SK-N-SH (cell line): ENCODE data around the gene RASGRF1. TPM values are rescaled to one million over a fixed set of nuclear protein-coding genes. Genes with fewer than 3 reads are reported as not detected.

ENCODE experiments used
- CTCF ChIA-PET: fragments of 300-600, 350-600 bp; formaldehyde crosslinking; extraction: SDS; loops from one replicate; lab custom pipeline; 2021; lab: Yijun Ruan, JAX
- POLR2A ChIA-PET: fragments of 350-600 bp; sonication (Branson Sonifier 250); formaldehyde crosslinking; extraction: SDS; loops from one replicate; lab custom pipeline; 2020; ENCODE audit warnings: antibody characterized with exemption, inconsistent platforms; lab: Yijun Ruan, JAX
- DNase-seq: peaks from one replicate; pipeline ENCODE4 v3.0.0; 2012
- H2AFZ ChIP-seq: fragments of 200-600 bp; sonication (generic); 2 replicates; pipeline ENCODE4 v1.8.1; 2016; ENCODE audit warnings: antibody characterized with exemption, mild to moderate bottlenecking, low read depth
- H3F3A ChIP-seq: fragments of 200-600 bp; sonication (generic); replicated peaks from 2 replicates; pipeline ENCODE3; 2016; ENCODE audit warnings: antibody characterized with exemption, mild to moderate bottlenecking; ENCODE audit not compliant: insufficient read depth
- H3K27ac ChIP-seq, 2 experiments: fragments of 200-500 bp in 1 of 2; fragments of 200-600 bp in 1 of 2; sonication (Bioruptor generic) in 1 of 2; sonication (generic), shearing (Covaris generic) in 1 of 2; 2 replicates each; pipeline versions ENCODE4 v1.5.1 to v1.6.1; 2014 to 2016; ENCODE audit warnings: low read depth in 2 of 2, inconsistent platforms in 1 of 2, low read length in 1 of 2, mild to moderate bottlenecking in 1 of 2, mixed read lengths in 1 of 2
- H3K27me3 ChIP-seq: fragments of 200-600 bp; sonication (generic), shearing (Covaris generic); 2 replicates; pipeline ENCODE4 v1.6.1; 2016; ENCODE audit warnings: mixed run types; ENCODE audit not compliant: insufficient read depth
- H3K36me3 ChIP-seq, 2 experiments: fragments of 200-500 bp in 1 of 2; fragments of 200-600 bp in 1 of 2; sonication (Bioruptor generic) in 1 of 2; sonication (generic) in 1 of 2; replicated peaks in 1 of 2; 2 replicates each; pipeline versions ENCODE3 to v1.5.1; 2014 to 2016; ENCODE audit warnings: low read length in 1 of 2, mild to moderate bottlenecking in 1 of 2; ENCODE audit not compliant: insufficient read depth in 2 of 2, control insufficient read depth in 1 of 2
- H3K4me1 ChIP-seq, 2 experiments: fragments of 200-500 bp in 1 of 2; fragments of 200-600 bp in 1 of 2; sonication (Bioruptor generic) in 1 of 2; sonication (generic), shearing (Covaris generic) in 1 of 2; 2 replicates each; pipeline versions ENCODE4 v1.5.1 to v1.6.1; 2014 to 2016; ENCODE audit warnings: low read depth in 1 of 2, low read length in 1 of 2, mixed run types in 1 of 2; ENCODE audit not compliant: insufficient read depth in 2 of 2, control insufficient read depth in 1 of 2
- H3K4me2 ChIP-seq: fragments of 200-600 bp; sonication (generic), shearing (Covaris generic); 2 replicates; pipeline ENCODE4 v1.6.1; 2017; ENCODE audit warnings: mixed run types
- H3K4me3 ChIP-seq, 2 experiments: fragments of 200-500 bp in 1 of 2; fragments of 200-600 bp in 1 of 2; sonication (Bioruptor generic) in 1 of 2; sonication (generic), shearing (Covaris generic) in 1 of 2; 2 replicates each; pipeline versions ENCODE4 v1.5.1 to v1.8.1; 2014 to 2016; ENCODE audit warnings: low read depth in 2 of 2, inconsistent platforms in 1 of 2, low read length in 1 of 2, mild to moderate bottlenecking in 1 of 2, mixed read lengths in 1 of 2, moderate library complexity in 1 of 2
- H3K79me2 ChIP-seq: fragments of 200-600 bp; sonication (generic); 2 replicates; pipeline ENCODE4 v1.8.1; 2017; ENCODE audit warnings: mild to moderate bottlenecking; ENCODE audit not compliant: insufficient read depth
- H3K9ac ChIP-seq: fragments of 200-600 bp; sonication (generic); 2 replicates; pipeline ENCODE4 v1.6.1; 2017; ENCODE audit warnings: mixed run types
- H3K9me2 ChIP-seq: fragments of 200-600 bp; sonication (generic); 2 replicates; pipeline ENCODE4 v1.6.1; 2017; ENCODE audit warnings: mixed run types
- H3K9me3 ChIP-seq: fragments of 200-600 bp; sonication (generic); 2 replicates; pipeline ENCODE4 v1.6.1; 2017; ENCODE audit warnings: mixed run types, mild to moderate bottlenecking, moderate library complexity
- H4K20me1 ChIP-seq: fragments of 200-600 bp; sonication (generic); 2 replicates; pipeline ENCODE4 v1.6.1; 2017; ENCODE audit warnings: mild to moderate bottlenecking, mixed run types; ENCODE audit not compliant: insufficient read depth
- CTCF ChIP-seq: fragments of 200-600 bp; sonication (generic); IDR thresholded peaks from 2 replicates; pipeline ENCODE4 v1.6.1; 2017; ENCODE audit warnings: antibody characterized with exemption, mild to moderate bottlenecking, moderate library complexity
- FOXM1 ChIP-seq: IDR thresholded peaks from 2 replicates; pipeline ENCODE4 v1.4.0; 2012; ENCODE audit warnings: low read depth, mild to moderate bottlenecking
- RAD21 ChIP-seq: IDR thresholded peaks from 2 replicates; pipeline ENCODE4 v1.6.1; 2012; ENCODE audit warnings: mild to moderate bottlenecking, low read length
- REST ChIP-seq: IDR thresholded peaks from 2 replicates; pipeline ENCODE4 v1.6.1; 2012; ENCODE audit warnings: mild to moderate bottlenecking, low read depth, low read length, moderate library complexity
- YY1 ChIP-seq: IDR thresholded peaks from 2 replicates; pipeline ENCODE4 v1.4.0; 2012; ENCODE audit warnings: low read depth, mild to moderate bottlenecking
- WGBS: methylation state at CpG from one replicate; pipeline ENCODE4 v1.1.6; 2017; ENCODE audit warnings: low lambda C conversion rate; 5-methylcytosine and 5-hydroxymethylcytosine counted together
- polyA plus RNA-seq, 3 experiments: library from polyadenylated mRNA; depleted of rRNA; stranded (reverse); fragments of >200 nt; gene quantifications; 2 replicates each; pipeline ENCODE4 v1.2.3, GENCODE V29; 2012

The RASGRF1 gene
- polyA plus RNA-seq, 1 of the 3 experiments (the other 2 are of a cell fraction): 0.10 TPM

DNA sequence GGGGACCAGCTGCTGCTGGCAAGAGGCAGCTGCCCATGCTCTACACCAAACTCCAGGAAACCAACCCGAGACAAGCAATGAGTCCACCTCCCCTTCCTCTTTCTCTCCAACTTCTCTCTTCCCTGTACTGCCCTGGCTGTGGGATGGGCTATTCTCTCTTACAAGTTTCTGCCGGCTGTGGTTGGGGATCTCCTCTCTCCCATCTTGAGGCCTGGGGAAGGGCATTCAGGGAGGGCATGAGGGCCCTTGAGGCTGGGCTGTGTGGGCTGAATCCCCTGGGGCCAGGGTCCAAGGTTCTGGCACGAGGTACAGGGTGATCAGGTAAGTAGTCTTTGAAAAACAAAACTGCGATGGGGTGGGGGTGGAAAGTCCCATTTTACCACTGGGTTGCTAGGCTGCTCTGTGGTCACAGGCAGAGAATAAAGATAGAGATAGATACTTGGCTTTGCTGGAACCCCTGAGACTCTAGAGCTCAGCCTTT is 113.4 kb downstream of the RASGRF1 start:
- ChIA-PET CTCF (interaction anchor here (1.4 to 8.2 kb wide), 3 partner anchors 21 to 207 kb away, joined by 4 to 79 read pairs (median 4); no protein-coding TSS in a partner anchor), POLR2A (no interaction called here)
- WGBS: 72% methylated on average over 4 of the region's 4 CpGs

More for the DNA sequence above, 113.4 kb downstream of the RASGRF1 start:
- Histone ChIP-seq H3K9me2 (no peaks in the 10 kb centered on the region), H3K9ac (no peak overlapping the region), H4K20me1 (no peaks in the 10 kb centered on the region), H3K27ac (no peak overlapping the region), H3F3A (no peaks in the 10 kb centered on the region), H3K4me2 (no peak overlapping the region), H3K36me3 (no peaks in the 10 kb centered on the region), H3K4me3 (no peak overlapping the region), H3K4me1 (peaks cover 0 to 6% of the 10 kb centered on the region in 2 experiments; a peak in 1 of 4 replicates), H3K79me2 (no peaks in the 10 kb centered on the region), H2AFZ (no peak overlapping the region), H3K27me3 (no peaks in the 10 kb centered on the region), H3K9me3 (no peaks in the 10 kb centered on the region)
- no peak for DNase-seq
- no peak for TF ChIP-seq REST
- no peak for TF ChIP-seq YY1
- TF ChIP-seq CTCF: no peak
- TF ChIP-seq RAD21: no peak
- no peak for TF ChIP-seq FOXM1
